Keratinocyte (primary cell): ENCODE results near the gene CD68. TPM values are rescaled to one million over a fixed set of nuclear protein-coding genes. Genes with fewer than 3 reads are reported as not detected.

Experiments used
- DNase-seq: peaks from one replicate; pipeline ENCODE4 v3.0.0-alpha.2; 2011; ENCODE audit warnings: low read depth, missing footprints, low spot score
- FAIRE-seq: peaks from 2 replicates; lab custom pipeline; 2011; peaks lifted over from hg19 to GRCh38; lab: Jason Lieb, UNC
- H2AFZ ChIP-seq: 2 replicates; pipeline ENCODE4 v1.6.0; 2012; ENCODE audit warnings: low read length, control low read depth, inconsistent platforms; ENCODE audit not compliant: control insufficient read depth
- H3K27ac ChIP-seq: 2 replicates; pipeline ENCODE4 v1.5.1; 2011; ENCODE audit warnings: low read length; ENCODE audit not compliant: control insufficient read depth, insufficient read depth
- H3K27me3 ChIP-seq: 3 replicates; pipeline ENCODE4 v1.6.0; 2011; ENCODE audit warnings: low read length; ENCODE audit not compliant: control insufficient read depth, insufficient read depth; ENCODE audit errors: extremely low read depth
- H3K36me3 ChIP-seq, 2 experiments: 2 replicates in 1 of 2; 3 replicates in 1 of 2; pipeline ENCODE4 v1.5.1; 2011; ENCODE audit warnings: low read length in 2 of 2, mild to moderate bottlenecking in 1 of 2; ENCODE audit not compliant: control insufficient read depth in 2 of 2, insufficient read depth in 2 of 2; ENCODE audit errors: extremely low read depth in 1 of 2
- H3K4me1 ChIP-seq: 3 replicates; pipeline ENCODE4 v1.5.1; 2011; ENCODE audit warnings: low read length; ENCODE audit not compliant: control insufficient read depth, insufficient read depth; ENCODE audit errors: extremely low read depth
- H3K4me2 ChIP-seq: 3 replicates; pipeline ENCODE4 v1.6.0; 2011; ENCODE audit warnings: low read depth, low read length; ENCODE audit not compliant: control insufficient read depth, insufficient read depth; ENCODE audit errors: extremely low read depth
- H3K4me3 ChIP-seq, 3 experiments: fragments of 200-600 bp in 1 of 3; sonication (generic) in 1 of 3; 2 replicates in 2 of 3; 3 replicates in 1 of 3; pipeline ENCODE4 v1.5.1; 2011 to 2016; ENCODE audit warnings: low read length in 3 of 3, mild to moderate bottlenecking in 3 of 3, control low read depth in 2 of 3, inconsistent platforms in 1 of 3, low read depth in 1 of 3, mixed read lengths in 1 of 3, mixed run types in 1 of 3, moderate library complexity in 1 of 3; ENCODE audit not compliant: control insufficient read depth in 2 of 3, insufficient read depth in 2 of 3; ENCODE audit errors: extremely low read depth in 1 of 3
- H3K79me2 ChIP-seq: 2 replicates; pipeline ENCODE4 v1.6.0; 2012; ENCODE audit warnings: low read length; ENCODE audit not compliant: control insufficient read depth, insufficient read depth
- H3K9ac ChIP-seq: 3 replicates; pipeline ENCODE4 v1.6.0; 2011; ENCODE audit warnings: low read length; ENCODE audit not compliant: control insufficient read depth, insufficient read depth; ENCODE audit errors: extremely low read depth
- H3K9me1 ChIP-seq: 3 replicates; pipeline ENCODE4 v1.6.0; 2011; ENCODE audit warnings: low read length; ENCODE audit not compliant: control insufficient read depth, insufficient read depth; ENCODE audit errors: extremely low read depth
- H3K9me3 ChIP-seq: 2 replicates; pipeline ENCODE4 v1.5.1; 2012; ENCODE audit warnings: low read depth, low read length; ENCODE audit not compliant: control insufficient read depth
- H4K20me1 ChIP-seq: 3 replicates; pipeline ENCODE4 v1.6.0; 2011; ENCODE audit warnings: low read length; ENCODE audit not compliant: control insufficient read depth, insufficient read depth; ENCODE audit errors: extremely low read depth
- EZH2 ChIP-seq: IDR thresholded peaks from one replicate; pipeline ENCODE4 v1.6.1; 2012; ENCODE audit warnings: inconsistent platforms, mild to moderate bottlenecking, low read length, moderate library complexity
- dilution Hi-C: fragments of 300-500 bp; cut with MboI; formaldehyde crosslinking; loops from one replicate; pipeline ENCODE4 v1.7.0; 2020; ENCODE audit warnings: low sequenced_read_pairs; ENCODE audit not compliant: extremely low pct_ligation_motif_present
- polyA plus RNA-seq, 5 experiments: library from polyadenylated mRNA; depleted of rRNA in 3 of 5; stranded (reverse) in 3 of 5; stranded (forward) in 1 of 5; unstranded in 1 of 5; fragments of >200 nt; gene quantifications; 1 replicate in 1 of 5; 2 replicates in 3 of 5; 3 replicates in 1 of 5; pipeline versions ENCODE4 v1.2.1 to v1.2.3, GENCODE V29; 2011 to 2012; ENCODE audit warnings: missing spikeins in 2 of 5, low read depth in 1 of 5, low replicate concordance in 1 of 5
- TF ChIP-seq, protein P1 (sequence below), 3 experiments: IDR thresholded peaks in 1 of 3; conservative IDR thresholded peaks in 1 of 3; optimal IDR thresholded peaks in 1 of 3; 2 replicates in 2 of 3; 3 replicates in 1 of 3; pipeline versions ENCODE3 to v1.5.1; 2011; ENCODE audit warnings: low read length in 3 of 3, mild to moderate bottlenecking in 3 of 3, moderate library complexity in 2 of 3, control low read depth in 1 of 3, inconsistent platforms in 1 of 3; ENCODE audit not compliant: insufficient read depth in 2 of 3; ENCODE audit errors: extremely low read depth in 1 of 3

The CD68 gene
- polyA plus RNA-seq, 1 donor (not counting 4 experiments of a cell fraction or from before 2014, with no cell fraction given), result 14.0 TPM

GRCh38 chr17:7550344-7550743 is 29.1 kb upstream of the CD68 start:
- TF ChIP-seq, protein P1, sequence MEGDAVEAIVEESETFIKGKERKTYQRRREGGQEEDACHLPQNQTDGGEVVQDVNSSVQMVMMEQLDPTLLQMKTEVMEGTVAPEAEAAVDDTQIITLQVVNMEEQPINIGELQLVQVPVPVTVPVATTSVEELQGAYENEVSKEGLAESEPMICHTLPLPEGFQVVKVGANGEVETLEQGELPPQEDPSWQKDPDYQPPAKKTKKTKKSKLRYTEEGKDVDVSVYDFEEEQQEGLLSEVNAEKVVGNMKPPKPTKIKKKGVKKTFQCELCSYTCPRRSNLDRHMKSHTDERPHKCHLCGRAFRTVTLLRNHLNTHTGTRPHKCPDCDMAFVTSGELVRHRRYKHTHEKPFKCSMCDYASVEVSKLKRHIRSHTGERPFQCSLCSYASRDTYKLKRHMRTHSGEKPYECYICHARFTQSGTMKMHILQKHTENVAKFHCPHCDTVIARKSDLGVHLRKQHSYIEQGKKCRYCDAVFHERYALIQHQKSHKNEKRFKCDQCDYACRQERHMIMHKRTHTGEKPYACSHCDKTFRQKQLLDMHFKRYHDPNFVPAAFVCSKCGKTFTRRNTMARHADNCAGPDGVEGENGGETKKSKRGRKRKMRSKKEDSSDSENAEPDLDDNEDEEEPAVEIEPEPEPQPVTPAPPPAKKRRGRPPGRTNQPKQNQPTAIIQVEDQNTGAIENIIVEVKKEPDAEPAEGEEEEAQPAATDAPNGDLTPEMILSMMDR (optimal IDR thresholded peaks at IDR 0.05 in 1 of 3, IDR thresholded peaks at IDR 0.05 in 1 of 3, conservative IDR thresholded peaks at IDR 0.05 in 1 of 3; ENCODE audit: extremely low read depth in 1 of 3, insufficient read depth in 2 of 3, low read length in 3 of 3), result no peak
- no peak for TF ChIP-seq EZH2
- Histone ChIP-seq H3K4me3 (no peak overlapping the region), H3K9ac (no peak overlapping the region), H3K9me1 (no peaks in the 10 kb centered on the region), H3K27ac (no peak overlapping the region), H3K79me2 (no peaks in the 10 kb centered on the region), H4K20me1 (no peaks in the 10 kb centered on the region), H3K4me1 (peaks cover 8% of the 10 kb centered on the region), H3K9me3 (no peaks in the 10 kb centered on the region), H2AFZ (no peak overlapping the region), H3K4me2 (no peak overlapping the region), H3K36me3 (no peaks in the 10 kb centered on the region), H3K27me3 (no peaks in the 10 kb centered on the region)
- FAIRE-seq, result no peak
- dilution Hi-C loops, result no loop called here
- no peak for DNase-seq

GRCh38 chr17:7551396-7551795 is 28.0 kb upstream of the CD68 start:
- Histone ChIP-seq H4K20me1 (no peaks in the 10 kb centered on the region), H3K9ac (no peak overlapping the region), H3K9me1 (no peaks in the 10 kb centered on the region), H3K9me3 (no peaks in the 10 kb centered on the region), H3K36me3 (no peaks in the 10 kb centered on the region), H3K4me3 (no peak overlapping the region), H2AFZ (no peak overlapping the region), H3K27me3 (no peaks in the 10 kb centered on the region), H3K4me1 (peaks cover 8% of the 10 kb centered on the region), H3K79me2 (no peaks in the 10 kb centered on the region), H3K4me2 (no peak overlapping the region), H3K27ac (no peak overlapping the region)
- FAIRE-seq, result no peak
- TF ChIP-seq, protein P1 (optimal IDR thresholded peaks at IDR 0.05 in 1 of 3, IDR thresholded peaks at IDR 0.05 in 1 of 3, conservative IDR thresholded peaks at IDR 0.05 in 1 of 3; ENCODE audit: extremely low read depth in 1 of 3, insufficient read depth in 2 of 3, low read length in 3 of 3), result no peak
- no peak for TF ChIP-seq EZH2
- DNase-seq, result no peak
- dilution Hi-C loops, result no loop called here
